Prostate gland (tissue), 2 donors: Measurements from ENCODE around the gene MPHOSPH8.
"Not testable (repeated sequence)": the region's sequence is repeated elsewhere in the genome, so short reads cannot be mapped to it uniquely, and the experiment has no call there.

Source experiments
- CTCF ChIP-seq, 4 experiments: fragments of 200-600 bp in 2 of 4; fragments of 450-650 bp in 2 of 4; sonication (generic) in 2 of 4; IDR thresholded peaks; 1 replicate in 3 of 4; 2 replicates in 1 of 4; pipeline ENCODE4 v1.5.1; 2016 to 2019; ENCODE audit warnings: antibody characterized with exemption in 4 of 4, mild to moderate bottlenecking in 2 of 4, moderate library complexity in 2 of 4
- POLR2A ChIP-seq: fragments of 450-650 bp; IDR thresholded peaks from one replicate; pipeline ENCODE4 v1.6.1; 2016; ENCODE audit warnings: antibody characterized with exemption, mild to moderate bottlenecking
- POLR2AphosphoS5 ChIP-seq: sonication (generic); formaldehyde crosslinking; IDR thresholded peaks from one replicate; pipeline ENCODE4 v1.6.1; 2017; ENCODE audit warnings: antibody characterized with exemption

GRCh38 chr13:19709782-19710181 is 76.3 kb downstream of the MPHOSPH8 start:
- not testable (repeated sequence) for TF ChIP-seq CTCF (IDR thresholded peaks at IDR 0.05); POLR2AphosphoS5; POLR2A
